ENCODE results near the gene CRK.
"Not testable (repeated sequence)": the region's sequence is repeated elsewhere in the genome, so short reads cannot be mapped to it uniquely, and the experiment has no call there.

CRK gene

GRCh38 chr17:1420163-1420562, 35.9 kb downstream of the CRK start:
- DNase-seq: no peak

GRCh38 chr17:1418476-1418875, 37.6 kb downstream of the CRK start:
- not testable (repeated sequence) for DNase-seq

GRCh38 chr17:1416414-1416813, 39.6 kb downstream of the CRK start:
- DNase-seq: no peak

- no peak for DNase-seq
These were observed 41.4 kb downstream of the CRK start for GRCh38 chr17:1414634-1415033.

- DNase-seq: no peak
These were observed 41.9 kb downstream of the CRK start for GRCh38 chr17:1414001-1414574.

- DNase-seq: no peak
These were observed 42.7 kb downstream of the CRK start for GRCh38 chr17:1413281-1413791.

- no peak for DNase-seq
These were observed 43.6 kb downstream of the CRK start for GRCh38 chr17:1412185-1413110.

GRCh38 chr17:1402262-1402586, 53.8 kb downstream of the CRK start:
- DNase-seq: no peak

- peak; percentile 93 to 96 (median 95) for DNase-seq
These were observed 56.1 kb downstream of the CRK start, which contains the start of gene YWHAE for GRCh38 chr17:1399679-1400512. Gene YWHAE, minus strand, starts transcription at chr17:1400222. Its CDS starts 112 bp downstream, at chr17:1400110.

- DNase-seq: peak in 1 of 4 experiments; percentile 59
These were observed 56.9 kb downstream of the CRK start for GRCh38 chr17:1398931-1399678.

- DNase-seq: no peak
These were observed 58.0 kb downstream of the CRK start for GRCh38 chr17:1398028-1398427.

GRCh38 chr17:1395876-1396665, 60.0 kb downstream of the CRK start:
- DNase-seq: not testable (repeated sequence)

GRCh38 chr17:1391577-1391976, 64.5 kb downstream of the CRK start:
- DNase-seq: no peak

GRCh38 chr17:1390432-1391367, 65.3 kb downstream of the CRK start:
- DNase-seq: no peak

GRCh38 chr17:1387490-1388227, 68.4 kb downstream of the CRK start:
- not testable (repeated sequence) for DNase-seq

- DNase-seq: not testable (repeated sequence)
These were observed 69.3 kb downstream of the CRK start for GRCh38 chr17:1386675-1387190.

GRCh38 chr17:1386265-1386664, 69.8 kb downstream of the CRK start:
- no peak for DNase-seq

- DNase-seq: no peak
These were observed 70.2 kb downstream of the CRK start for GRCh38 chr17:1385861-1386260.

GRCh38 chr17:1384905-1385435, 71.1 kb downstream of the CRK start:
- DNase-seq: no peak

All from activated naive CD4-positive, alpha-beta T cell (primary cell).